GM19193 (cell line): ENCODE measurements around the gene SNAPC3.

Experiments
- POLR2A ChIP-seq: IDR thresholded peaks from 4 replicates; pipeline ENCODE4 v1.6.1; 2011; ENCODE audit not compliant: insufficient read depth, insufficient read length; ENCODE audit errors: extremely low read depth

SNAPC3 gene

GRCh38 chr9:15420796-15421195 lies 1.9 kb upstream of the SNAPC3 start:
- no peak for TF ChIP-seq POLR2A

GRCh38 chr9:15421532-15421931 lies 1.1 kb upstream of the SNAPC3 start:
- TF ChIP-seq POLR2A, result no peak

DNA sequence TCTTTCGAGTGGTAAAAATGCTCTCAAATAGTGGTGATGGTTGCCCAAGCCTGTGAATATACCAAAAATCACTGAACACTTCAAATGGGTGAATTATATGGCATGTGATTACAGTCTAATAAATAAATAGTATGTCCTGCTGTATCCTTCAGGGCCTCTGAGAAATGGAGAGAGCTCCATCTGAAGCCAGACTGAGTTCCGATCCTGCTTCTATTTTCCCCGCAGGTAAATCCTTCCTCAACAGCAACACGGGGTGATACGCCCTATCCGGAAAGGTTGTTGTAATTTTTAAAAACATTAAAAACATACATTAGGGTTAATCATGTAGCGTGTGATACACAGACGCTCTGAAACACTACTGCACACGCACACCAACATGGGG lies 695 bp upstream of the SNAPC3 start:
- no peak for TF ChIP-seq POLR2A

GRCh38 chr9:15423231-15423985 lies 732 bp downstream of the SNAPC3 start:
- TF ChIP-seq POLR2A, result no peak

DNA sequence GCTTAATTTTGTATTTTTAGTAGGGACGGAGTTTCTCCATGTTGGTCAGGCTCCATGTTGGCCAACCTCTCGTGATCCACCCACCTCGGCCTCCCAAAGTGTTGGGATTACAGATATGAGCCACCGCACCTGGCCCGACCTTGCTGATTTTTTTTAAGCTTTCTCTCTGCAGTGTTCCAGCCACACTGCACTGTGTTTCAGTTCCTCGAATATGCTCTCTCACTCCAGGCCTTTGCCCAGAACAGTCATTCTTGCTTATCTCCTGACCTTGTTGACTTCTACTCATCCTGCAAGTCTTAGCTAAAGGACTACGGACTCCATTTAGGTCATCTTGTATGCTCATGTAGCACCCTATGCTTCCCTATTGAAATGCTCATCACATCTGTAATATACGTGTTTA lies 3.3 kb downstream of the SNAPC3 start:
- TF ChIP-seq POLR2A, result no peak

DNA sequence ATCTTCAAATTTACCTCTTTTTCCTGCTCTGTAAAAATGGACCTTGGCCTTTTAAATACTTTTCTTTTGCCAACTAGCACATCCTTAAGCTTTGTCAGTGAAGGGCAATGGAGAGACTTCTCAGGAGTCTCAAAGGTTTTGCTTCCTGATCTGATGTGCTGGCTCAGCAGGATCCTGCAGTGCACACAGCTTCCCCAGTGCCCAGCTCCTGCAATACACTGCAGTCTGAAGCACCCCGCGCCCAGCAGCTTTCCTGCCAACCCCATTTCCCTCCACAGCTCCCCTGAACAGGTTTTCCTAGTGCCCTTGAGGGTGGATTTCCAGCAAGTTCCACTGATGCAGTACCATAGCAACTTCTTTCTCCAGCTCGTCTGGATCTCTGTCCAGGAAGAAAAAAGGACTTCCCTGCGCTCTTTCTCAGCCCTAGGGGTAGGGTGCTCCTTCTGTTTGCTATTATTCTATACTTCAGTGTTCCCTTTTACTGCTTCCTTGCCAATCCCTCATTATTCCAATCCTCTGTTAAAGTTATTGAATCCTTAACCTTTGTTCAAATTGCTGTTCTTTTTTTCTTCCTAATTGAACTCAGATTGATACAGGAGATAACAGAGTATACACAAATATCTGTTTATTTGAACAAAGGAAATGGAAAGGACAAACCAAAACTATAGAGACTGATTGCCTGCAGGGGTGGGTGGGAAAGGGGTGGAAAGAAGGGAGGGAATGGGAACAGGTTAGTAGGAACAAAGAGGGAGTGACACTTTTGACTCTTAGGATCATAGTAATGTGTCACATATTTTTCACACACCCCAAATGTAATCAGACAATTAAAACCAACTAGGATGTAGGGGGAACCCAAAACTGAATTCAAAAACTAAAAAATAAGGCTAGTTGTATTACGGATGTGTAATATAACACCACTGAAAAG lies 8.5 kb downstream of the SNAPC3 start:
- TF ChIP-seq POLR2A, result no peak

- no peak for TF ChIP-seq POLR2A
Measured at GRCh38 chr9:15433191-15433590, 10.5 kb downstream of the SNAPC3 start.

DNA sequence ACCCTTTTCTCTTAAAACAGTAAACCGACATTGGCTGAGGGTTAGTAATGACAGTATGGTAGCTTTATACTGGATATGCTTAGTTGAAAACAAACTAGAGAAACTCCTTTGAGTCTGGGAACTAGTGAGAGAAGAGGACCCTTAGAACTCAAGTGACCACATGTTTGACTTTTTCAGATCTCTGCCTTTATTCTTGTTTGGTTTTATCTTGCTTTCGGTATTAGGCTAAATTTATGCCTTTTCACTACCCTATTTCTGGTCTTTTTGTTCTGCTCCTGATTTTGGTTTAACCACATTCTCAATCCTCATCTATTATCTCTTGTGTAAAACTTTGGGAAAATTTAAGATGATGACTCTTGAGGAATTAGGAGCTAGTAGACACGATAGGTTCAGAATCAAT lies 11.0 kb downstream of the SNAPC3 start:
- no peak for TF ChIP-seq POLR2A

DNA sequence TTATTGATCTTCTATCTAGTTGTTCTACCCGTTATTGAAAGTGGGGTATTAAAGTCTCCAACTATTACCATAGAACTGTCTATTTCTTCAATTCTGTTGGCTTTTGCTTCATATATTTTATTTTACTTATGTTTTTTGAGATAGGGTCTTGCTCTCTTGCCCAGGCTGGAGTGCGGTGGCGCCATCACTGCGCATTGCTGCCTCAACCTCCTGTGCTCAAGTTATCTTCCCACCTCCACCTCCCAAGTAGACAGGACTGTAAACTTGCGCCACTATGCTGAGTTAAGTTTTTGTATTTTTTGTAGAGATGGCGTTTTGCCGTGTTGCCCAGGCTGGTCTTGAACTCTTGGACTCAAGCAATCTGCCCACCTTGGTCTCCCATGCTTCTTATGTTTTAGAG lies 16.2 kb downstream of the SNAPC3 start:
- TF ChIP-seq POLR2A, result no peak

DNA sequence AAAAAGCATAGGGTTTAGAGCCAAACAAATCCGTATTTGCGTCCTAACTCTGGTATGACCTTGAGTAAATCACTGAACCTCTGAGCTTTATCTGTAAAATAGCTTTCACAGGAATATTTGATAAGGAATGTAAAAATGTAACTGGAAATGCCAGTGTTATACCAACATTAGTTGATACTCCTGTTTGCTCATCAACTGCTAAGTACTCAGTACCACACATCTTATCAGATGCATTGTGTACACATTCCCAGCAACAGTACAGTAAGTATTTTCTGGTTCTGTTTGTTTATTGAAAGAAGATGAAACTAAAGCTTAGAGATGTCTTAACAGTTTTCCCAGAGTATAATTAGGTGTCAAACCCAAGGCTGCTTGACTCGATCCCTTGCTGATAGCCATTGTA lies 21.5 kb downstream of the SNAPC3 start:
- no peak for TF ChIP-seq POLR2A

DNA sequence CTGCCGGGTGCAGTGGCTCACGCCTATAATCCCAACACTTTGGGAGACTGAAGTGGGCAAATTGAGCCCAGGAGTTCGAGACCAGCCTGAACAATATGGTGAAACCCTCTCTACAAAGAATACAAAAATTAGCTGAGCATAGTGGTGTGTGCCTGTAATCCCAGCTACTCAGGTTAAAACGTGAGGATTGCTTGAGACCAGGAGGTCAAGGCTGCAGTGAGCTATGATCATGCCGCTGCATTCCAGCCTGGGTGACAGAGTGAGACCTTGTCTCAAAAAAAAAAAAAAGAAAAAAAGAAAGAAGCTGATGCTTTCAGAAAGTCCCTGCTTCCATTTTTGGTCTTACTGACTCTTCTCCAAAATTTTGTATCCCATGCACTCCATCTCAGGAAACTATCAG lies 31.3 kb downstream of the SNAPC3 start:
- no peak for TF ChIP-seq POLR2A

- TF ChIP-seq POLR2A, result no peak
Measured at GRCh38 chr9:15461056-15461455, 38.4 kb downstream of the SNAPC3 start.

DNA sequence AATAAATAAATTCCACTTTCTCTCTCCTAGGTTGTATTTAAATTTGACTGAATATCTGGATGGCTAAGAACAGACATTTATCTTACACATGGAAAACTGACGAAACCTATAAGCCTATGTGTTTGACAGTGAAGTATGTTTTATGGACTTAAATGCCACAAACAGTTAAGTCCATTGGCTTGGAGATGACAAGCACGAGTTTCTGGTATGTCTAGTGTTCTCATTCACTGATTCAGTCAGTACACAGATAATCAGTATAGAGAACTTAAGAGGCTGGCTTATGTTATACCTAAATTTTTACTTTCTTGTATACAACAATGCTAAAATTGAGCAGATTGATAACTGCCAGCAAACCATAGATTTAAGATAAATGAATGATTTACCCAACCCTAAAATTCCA lies 38.9 kb downstream of the SNAPC3 start:
- no peak for TF ChIP-seq POLR2A

GRCh38 chr9:15468145-15468544 lies 45.5 kb downstream of the SNAPC3 start:
- no peak for TF ChIP-seq POLR2A

GRCh38 chr9:15469406-15469805 lies 46.7 kb downstream of the SNAPC3 start:
- no peak for TF ChIP-seq POLR2A

GRCh38 chr9:15469862-15470261 lies 47.2 kb downstream of the SNAPC3 start:
- TF ChIP-seq POLR2A, result no peak
